Measurements from ENCODE around the gene CCR1. TPM values are rescaled to one million over a fixed set of nuclear protein-coding genes. Genes with fewer than 3 reads are reported as not detected.
"Not testable (repeated sequence)": the region's sequence is repeated elsewhere in the genome, so short reads cannot be mapped to it uniquely, and the experiment has no call there.

Gene CCR1
- total RNA-seq, 2 donors from 2014 or later, result 0.19 TPM; not detected in 1

DNA sequence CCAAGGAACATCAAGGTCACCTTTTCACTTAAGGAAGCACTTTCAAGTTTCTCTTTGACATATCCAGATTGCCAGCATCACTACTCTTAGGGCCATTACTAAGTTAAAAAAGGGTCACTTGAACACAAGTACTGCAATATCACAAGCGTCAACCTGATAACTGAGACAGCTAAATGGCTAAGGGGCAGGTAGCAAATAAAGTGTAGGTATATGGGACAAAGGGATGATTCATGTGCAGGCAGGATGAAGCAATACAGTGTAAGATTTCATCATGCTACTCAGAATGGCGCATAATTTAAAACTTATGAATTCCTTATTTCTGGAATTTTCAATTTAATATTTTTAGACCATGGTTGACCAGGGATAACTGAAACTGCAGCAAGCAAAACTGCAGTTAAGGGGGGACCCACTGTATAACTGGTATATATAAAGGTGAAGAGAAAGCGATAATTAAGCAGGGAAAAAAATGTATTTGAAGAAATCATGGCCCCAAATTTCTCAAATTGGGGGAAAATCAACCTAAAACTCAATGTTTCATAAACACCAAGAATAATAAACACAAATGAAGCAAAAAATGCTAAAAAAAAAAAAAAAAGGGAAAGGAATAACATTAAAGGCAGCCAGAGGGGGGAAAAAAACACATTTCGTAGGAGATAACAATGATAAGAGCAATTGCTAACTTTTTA is 13.1 kb downstream of the CCR1 start:
- peaks cover 18 to 20% of the 10 kb centered on the region in 2 donors for H3K36me3 Mint-ChIP-seq
- no peak for DNase-seq (ENCODE audit: low spot score in 2 of 2)
- H3K9me3 Mint-ChIP-seq, result peaks cover 14 to 15% of the 10 kb centered on the region in 2 donors
- ATAC-seq, result no peak
- no peak overlapping the region for H3K27ac Mint-ChIP-seq

DNA sequence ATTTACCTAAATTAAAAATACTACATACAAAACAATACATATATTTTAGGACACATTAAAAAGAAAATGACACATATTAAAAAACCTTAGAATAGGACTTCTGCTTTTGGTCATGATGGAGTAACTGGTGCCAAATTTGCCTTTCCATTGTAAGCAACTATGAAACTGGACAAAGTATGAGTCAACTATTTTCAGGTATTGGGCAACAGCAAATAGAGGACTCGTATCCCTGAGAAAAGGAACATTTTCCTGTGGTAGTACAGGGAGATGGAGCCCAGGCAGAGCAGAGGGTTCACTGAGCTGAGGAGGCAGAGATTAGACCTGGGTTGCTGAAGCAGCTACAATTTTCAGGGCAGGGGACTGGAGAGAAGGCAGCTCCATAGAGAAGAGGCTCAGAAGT is 14.7 kb downstream of the CCR1 start:
- H3K9me3 Mint-ChIP-seq, result peaks cover 14 to 15% of the 10 kb centered on the region in 2 donors
- no peak overlapping the region for H3K27ac Mint-ChIP-seq

GRCh38 chr3:46192939-46193338 is 15.2 kb downstream of the CCR1 start:
- DNase-seq (ENCODE audit: low spot score in 2 of 2), result no peak
- no peak for ATAC-seq
- no peak overlapping the region for H3K27ac Mint-ChIP-seq
- H3K36me3 Mint-ChIP-seq, result peaks cover 18 to 20% of the 10 kb centered on the region in 2 donors
- peaks cover 14 to 15% of the 10 kb centered on the region in 2 donors for H3K9me3 Mint-ChIP-seq

More for the DNA sequence above, 14.7 kb downstream of the CCR1 start:
- H3K36me3 Mint-ChIP-seq, result peaks cover 18 to 20% of the 10 kb centered on the region in 2 donors
- ATAC-seq (no peak), DNase-seq (ENCODE audit: low spot score in 2 of 2) (no peak)

- ATAC-seq, result no peak
These were observed 16.4 kb downstream of the CCR1 start for GRCh38 chr3:46191730-46192129.

GRCh38 chr3:46188708-46189107 is 19.4 kb downstream of the CCR1 start:
- peaks cover 8 to 9% of the 10 kb centered on the region in 2 donors for H3K36me3 Mint-ChIP-seq
- H3K9me3 Mint-ChIP-seq, result peaks cover 5% of the 10 kb centered on the region in 2 donors
- DNase-seq (ENCODE audit: low spot score in 2 of 2), result no peak
- ATAC-seq, result no peak
- no peak overlapping the region for H3K27ac Mint-ChIP-seq

More at GRCh38 chr3:46191730-46192129, 16.4 kb downstream of the CCR1 start:
- no peak for DNase-seq (ENCODE audit: low spot score in 2 of 2)
- Mint-ChIP-seq H3K36me3 (peaks cover 18 to 20% of the 10 kb centered on the region in 2 donors), H3K27ac (no peak overlapping the region), H3K9me3 (peaks cover 14 to 15% of the 10 kb centered on the region in 2 donors)

DNA sequence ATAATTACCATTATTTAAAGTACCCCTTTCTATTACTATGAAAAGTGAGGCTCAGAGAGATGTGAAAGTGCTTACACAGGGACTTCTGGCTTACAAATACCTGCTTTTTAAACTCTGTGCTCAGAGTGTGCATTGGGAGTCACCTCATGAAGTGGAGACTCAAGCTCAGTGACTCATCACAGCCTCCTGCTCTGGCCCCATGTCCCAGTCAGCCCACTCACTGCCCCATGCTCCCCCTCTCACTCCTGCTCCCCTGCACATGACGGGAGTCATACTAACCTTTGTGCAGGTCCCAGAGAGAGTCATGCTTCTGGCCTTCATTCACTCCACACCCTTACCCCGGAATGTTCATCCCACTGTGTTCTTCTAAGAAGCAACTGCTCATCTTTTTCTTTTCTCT is 20.2 kb downstream of the CCR1 start:
- H3K36me3 Mint-ChIP-seq, result peaks cover 1 to 2% of the 10 kb centered on the region in 2 donors
- ATAC-seq, result no peak
- no peak for DNase-seq (ENCODE audit: low spot score in 2 of 2)
- peaks cover 2 to 3% of the 10 kb centered on the region in 2 donors for H3K9me3 Mint-ChIP-seq
- no peak overlapping the region for H3K27ac Mint-ChIP-seq

DNA sequence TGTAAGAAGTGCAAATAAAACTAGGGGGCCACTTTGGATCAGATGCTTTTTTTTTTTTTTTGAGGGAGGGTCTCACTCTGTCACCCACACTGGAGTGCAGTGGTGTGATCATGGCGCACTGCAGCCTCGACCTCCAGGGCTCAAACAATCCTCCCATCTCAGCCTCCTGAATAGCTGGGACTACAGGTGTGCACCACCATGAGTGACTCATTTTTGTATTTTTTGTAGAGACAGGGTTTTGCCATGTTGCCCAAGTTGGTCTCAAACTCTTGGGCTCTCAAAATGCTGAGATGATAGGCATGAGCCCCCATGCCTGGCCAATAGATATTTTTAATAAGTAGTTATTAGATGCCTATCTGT is 20.8 kb downstream of the CCR1 start:
- no peaks in the 10 kb centered on the region for H3K9me3 Mint-ChIP-seq
- ATAC-seq, result no peak
- no peak for DNase-seq (ENCODE audit: low spot score in 2 of 2)
- no peaks in the 10 kb centered on the region for H3K36me3 Mint-ChIP-seq
- no peak overlapping the region for H3K27ac Mint-ChIP-seq

DNA sequence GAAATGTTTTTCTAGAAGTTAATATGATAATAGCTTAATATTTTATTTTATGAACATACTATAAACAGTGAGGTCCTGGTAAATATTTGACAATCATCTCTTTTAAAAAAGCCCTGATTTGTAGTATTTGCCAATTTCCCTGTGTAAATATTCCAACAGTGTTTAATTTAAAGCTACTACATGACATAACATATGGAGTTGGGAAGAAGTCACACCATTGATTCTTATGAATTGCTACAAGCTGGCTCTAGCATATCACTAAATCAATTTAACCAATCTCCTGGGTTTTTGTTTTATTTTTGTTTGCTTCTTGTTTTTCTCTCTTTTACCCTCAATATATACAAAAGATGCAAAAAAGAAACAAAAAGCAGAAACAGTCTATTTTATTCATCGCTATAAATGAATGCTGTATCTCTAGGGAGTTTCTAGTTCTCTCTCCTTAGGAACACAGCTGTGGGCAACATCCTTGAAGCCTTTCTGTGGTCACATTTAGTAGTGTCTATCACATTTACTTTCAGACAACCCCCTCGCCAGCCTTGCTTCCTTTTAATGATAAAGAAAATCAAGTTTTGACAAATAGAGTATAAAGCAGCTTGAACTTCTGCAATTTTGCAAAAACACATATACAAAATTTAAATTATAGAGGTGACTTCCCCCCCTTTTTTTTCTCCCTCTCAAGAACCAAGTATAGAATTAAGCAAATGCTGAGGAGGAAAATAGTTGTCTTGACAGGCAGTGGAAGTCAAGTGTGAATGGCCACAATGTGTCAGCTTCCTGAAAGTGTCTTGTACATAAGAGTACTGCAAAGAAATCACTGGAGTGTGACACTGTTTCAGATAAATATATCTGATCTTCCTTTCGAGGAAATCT is 21.4 kb downstream of the CCR1 start:
- H3K27ac Mint-ChIP-seq, result no peak overlapping the region
- DNase-seq (ENCODE audit: low spot score in 2 of 2), result no peak
- no peaks in the 10 kb centered on the region for H3K36me3 Mint-ChIP-seq
- no peaks in the 10 kb centered on the region for H3K9me3 Mint-ChIP-seq
- no peak for ATAC-seq

DNA sequence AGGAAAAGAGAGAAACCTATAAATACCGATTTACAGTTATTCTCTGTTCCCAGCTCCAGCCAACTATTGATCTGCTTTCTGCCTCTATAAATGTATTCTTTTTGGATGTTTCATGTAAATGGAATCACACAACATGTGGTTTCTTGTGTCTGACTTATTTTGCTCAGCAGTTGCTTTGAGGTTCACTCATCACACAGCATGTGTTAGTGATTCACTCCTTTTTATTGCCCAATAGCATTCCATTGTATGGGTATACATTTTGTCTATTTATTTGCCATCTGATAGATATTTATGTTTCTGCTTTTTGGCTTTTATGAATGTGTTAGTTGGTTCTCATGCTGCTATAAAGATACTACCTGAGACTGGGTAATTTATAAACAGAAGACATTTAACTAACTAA is 23.6 kb downstream of the CCR1 start:
- Mint-ChIP-seq H3K36me3 (no peaks in the 10 kb centered on the region), H3K9me3 (no peaks in the 10 kb centered on the region), H3K27ac (no peak overlapping the region)
- DNase-seq (ENCODE audit: low spot score in 2 of 2), result no peak
- ATAC-seq, result peak in 1 of 2 donors; percentile 61

GRCh38 chr3:46183330-46183729 is 24.8 kb downstream of the CCR1 start:
- ATAC-seq (no peak), DNase-seq (ENCODE audit: low spot score in 2 of 2) (no peak)
- no peak overlapping the region for H3K27ac Mint-ChIP-seq
- no peaks in the 10 kb centered on the region for H3K36me3 Mint-ChIP-seq
- H3K9me3 Mint-ChIP-seq, result peaks cover 0 to 5% of the 10 kb centered on the region in 2 donors

DNA sequence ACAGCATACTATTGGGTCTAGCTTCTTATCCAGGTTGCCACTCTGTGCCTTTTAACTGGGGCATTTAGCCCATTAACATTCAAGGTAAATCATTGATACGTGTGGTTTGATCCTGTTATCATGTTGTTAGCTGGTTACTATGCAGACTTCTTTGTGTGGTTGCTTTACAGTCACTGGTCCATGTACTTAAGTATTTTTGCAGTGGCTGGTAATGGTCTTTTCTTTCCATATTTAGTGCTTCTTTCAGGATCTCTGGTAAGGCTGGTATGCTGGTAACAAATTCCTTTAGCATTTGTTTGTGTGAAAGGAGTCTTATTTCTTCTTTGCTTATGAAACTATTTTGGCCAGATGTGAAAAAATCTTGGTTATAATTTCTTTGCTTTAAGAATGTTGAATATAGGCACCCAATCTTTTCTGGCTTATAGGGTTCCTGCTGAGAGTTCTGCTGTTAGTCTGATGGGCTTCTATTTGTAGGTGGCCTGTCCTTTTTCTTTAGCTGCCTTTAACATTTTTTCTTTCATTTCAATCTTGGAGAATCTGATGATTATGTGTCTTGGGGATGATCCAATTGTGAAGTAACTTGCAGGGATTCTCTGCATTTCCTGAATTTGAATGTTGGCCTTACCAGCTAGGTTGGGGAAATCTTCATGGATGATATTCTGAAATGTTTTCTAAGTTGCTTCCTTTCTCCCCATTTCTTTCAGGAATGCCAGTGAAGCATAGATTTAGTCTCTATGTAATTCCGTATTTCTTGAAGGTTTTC is 39.3 kb downstream of the CCR1 start:
- no peak for DNase-seq (ENCODE audit: low spot score in 2 of 2)
- Mint-ChIP-seq H3K36me3 (peaks cover 22 to 28% of the 10 kb centered on the region in 2 donors), H3K27ac (no peak overlapping the region), H3K9me3 (peaks cover 5 to 29% of the 10 kb centered on the region in 2 donors)
- ATAC-seq, result no peak

DNA sequence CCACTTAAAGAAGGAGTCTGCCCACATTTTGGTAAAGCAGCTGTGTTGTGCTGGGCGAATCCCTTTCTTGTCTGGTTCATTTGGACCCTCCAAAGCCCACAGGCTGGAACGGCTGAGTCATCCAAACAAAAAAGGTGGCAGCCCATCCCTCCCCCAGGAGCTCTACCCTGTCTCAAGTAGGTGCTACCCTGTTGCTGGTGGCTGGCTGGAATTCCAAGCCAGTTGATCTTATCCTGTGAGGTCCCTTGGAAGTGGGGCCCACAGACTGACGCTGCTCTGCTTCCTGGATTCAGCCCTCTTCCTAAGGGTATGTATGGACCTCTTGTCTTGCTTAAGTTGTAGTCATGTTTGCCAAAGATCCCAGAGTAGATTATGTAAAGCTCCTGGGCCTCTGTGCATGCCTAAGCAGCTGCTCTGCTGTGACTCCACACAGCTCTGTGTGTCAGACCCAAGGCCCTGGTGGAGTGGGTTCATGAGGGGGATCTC is 44.5 kb downstream of the CCR1 start:
- ATAC-seq, result no peak
- Mint-ChIP-seq H3K36me3 (peaks cover 19% of the 10 kb centered on the region in 2 donors), H3K9me3 (peaks cover 11 to 21% of the 10 kb centered on the region in 2 donors)

DNA sequence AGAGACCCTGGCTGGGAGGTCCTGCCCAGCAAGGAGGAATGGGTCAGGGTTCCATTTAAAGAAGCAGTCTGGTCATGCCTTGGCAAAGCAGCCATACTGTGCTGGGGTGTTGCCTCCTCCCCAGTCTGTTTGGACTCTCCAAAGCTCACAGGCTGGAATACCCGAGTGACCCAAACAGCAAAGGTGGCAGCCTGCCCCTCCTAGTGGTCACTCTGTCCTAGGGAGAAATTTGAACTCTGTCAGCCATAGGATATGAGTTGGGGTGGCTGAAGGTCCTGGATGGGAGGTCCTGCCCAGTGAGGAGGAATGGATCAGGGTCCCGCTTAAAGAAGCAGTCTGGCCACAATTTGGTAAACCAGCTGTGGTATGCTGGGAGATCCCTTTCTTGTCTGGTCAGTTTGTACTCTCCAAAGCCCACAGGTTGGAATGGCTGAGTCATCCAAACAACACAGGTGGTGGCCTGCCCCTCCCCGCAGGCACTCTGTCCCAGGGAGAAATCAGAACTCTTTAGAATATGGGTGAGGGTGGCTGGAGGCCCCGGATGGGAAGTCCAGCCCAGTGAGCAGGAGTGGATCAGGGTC is 45.0 kb downstream of the CCR1 start:
- ATAC-seq, result no peak
- no peak for DNase-seq (ENCODE audit: low spot score in 2 of 2)
- no peak overlapping the region for H3K27ac Mint-ChIP-seq
- H3K9me3 Mint-ChIP-seq, result peaks cover 12 to 16% of the 10 kb centered on the region in 2 donors
- peaks cover 13 to 14% of the 10 kb centered on the region in 2 donors for H3K36me3 Mint-ChIP-seq

More for the DNA sequence above, 44.5 kb downstream of the CCR1 start:
- no peak for DNase-seq (ENCODE audit: low spot score in 2 of 2)
- H3K27ac Mint-ChIP-seq, result no peak overlapping the region

- not testable (repeated sequence) for ATAC-seq; H3K9me3 Mint-ChIP-seq; H3K27ac Mint-ChIP-seq; H3K36me3 Mint-ChIP-seq; DNase-seq (ENCODE audit: low spot score in 2 of 2)
These were observed 50.4 kb downstream of the CCR1 start for GRCh38 chr3:46157685-46158084.

GRCh38 chr3:46154311-46154710 is 53.8 kb downstream of the CCR1 start:
- DNase-seq (ENCODE audit: low spot score in 2 of 2) (no peak), ATAC-seq (no peak)
- Mint-ChIP-seq H3K27ac (no peak overlapping the region), H3K9me3 (peaks cover 3 to 4% of the 10 kb centered on the region in 2 donors), H3K36me3 (no peaks in the 10 kb centered on the region)
